HG03103 (cell line): ENCODE data around the gene ARHGAP25.

ENCODE experiments used
- ATAC-seq: cut with Tn5 transposase; IDR thresholded peaks from one replicate; pipeline ENCODE4 v1.9.1; 2021; ENCODE audit warnings: low read depth; ENCODE audit not compliant: unreplicated experiment

Gene ARHGAP25

DNA sequence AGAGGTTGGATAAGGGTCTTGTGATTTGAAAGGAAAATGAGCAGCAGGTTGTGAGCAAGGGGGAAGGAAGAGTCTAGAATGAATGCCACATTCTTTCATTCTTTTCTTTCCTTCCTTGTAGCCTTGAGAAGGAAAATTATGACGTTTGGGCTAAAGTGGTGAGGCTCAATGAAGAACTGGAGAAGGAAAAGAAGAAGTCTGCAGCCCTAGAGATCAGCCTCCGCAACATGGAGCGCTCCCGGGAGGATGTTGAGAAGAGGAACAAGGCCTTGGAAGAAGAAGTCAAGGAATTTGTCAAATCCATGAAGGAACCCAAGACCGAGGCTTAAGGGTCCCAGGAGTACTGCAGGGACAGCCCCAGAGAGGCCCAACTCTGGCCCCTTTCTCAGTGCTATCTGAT, 91.3 kb downstream of the ARHGAP25 start:
- ATAC-seq = no peak

GRCh38 chr2:68827666-68828065, 93.1 kb downstream of the ARHGAP25 start:
- ATAC-seq = no peak

DNA sequence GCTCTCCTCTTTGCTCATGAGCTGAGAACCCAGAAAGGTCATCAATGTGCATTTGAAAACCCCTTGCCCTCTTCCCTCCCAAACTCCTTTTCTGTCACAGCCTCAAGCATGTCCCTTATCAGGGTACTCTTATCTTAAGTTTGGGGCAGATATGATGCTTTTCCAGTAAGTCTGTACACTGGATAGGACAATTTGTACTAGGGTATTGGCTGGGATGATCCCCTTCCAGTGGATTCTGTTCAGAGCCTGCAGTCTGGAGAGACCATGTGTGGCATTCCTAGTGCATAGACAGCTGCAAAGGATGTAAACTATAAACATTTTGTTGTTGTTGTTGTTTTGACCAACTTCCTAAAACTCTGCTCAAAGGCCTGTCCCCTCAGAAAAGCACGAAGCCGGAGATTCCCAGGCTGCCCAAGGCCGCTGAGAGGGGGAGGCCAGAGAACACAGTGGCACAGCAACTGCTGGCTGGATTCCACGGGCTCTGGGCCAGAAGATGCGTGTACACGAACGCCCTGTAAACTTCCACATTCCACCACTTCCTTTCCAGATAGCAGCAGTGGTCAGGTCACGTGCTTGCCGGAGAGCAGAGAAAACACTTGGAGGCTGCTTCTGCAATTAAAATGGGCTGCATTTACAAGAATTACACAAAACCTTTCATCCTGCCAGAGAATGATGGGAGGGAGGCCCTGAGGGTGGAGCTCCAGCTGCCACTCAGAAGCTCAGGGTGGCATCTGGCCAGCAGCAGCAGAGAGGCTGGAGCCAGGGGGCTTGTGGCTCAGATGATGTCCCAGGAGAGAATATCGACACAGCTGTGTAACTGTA, 94.5 kb downstream of the ARHGAP25 start:
- no peak for ATAC-seq

DNA sequence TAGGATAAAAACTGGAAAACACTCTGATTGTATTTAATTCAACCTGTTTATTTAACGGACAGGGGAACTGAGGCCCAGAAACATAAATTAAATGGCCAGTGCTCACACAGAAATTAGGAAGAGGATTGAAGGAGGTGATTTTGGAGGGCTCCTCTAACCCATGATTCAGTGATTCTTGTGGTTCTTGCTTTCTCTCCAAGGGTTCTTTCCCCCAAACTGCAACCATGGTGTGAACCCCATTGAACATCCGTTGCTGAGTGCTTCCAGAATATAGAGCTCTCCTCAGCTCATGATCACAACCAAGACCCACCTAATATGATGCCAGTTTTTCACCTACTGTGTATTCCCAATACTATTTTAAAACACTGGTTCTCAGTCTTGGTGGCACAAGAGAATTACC, 95.1 kb downstream of the ARHGAP25 start:
- ATAC-seq = no peak

GRCh38 chr2:68831686-68832232, 97.1 kb downstream of the ARHGAP25 start:
- no peak for ATAC-seq

GRCh38 chr2:68832233-68832869, 97.7 kb downstream of the ARHGAP25 start:
- peak; percentile 60 for ATAC-seq

DNA sequence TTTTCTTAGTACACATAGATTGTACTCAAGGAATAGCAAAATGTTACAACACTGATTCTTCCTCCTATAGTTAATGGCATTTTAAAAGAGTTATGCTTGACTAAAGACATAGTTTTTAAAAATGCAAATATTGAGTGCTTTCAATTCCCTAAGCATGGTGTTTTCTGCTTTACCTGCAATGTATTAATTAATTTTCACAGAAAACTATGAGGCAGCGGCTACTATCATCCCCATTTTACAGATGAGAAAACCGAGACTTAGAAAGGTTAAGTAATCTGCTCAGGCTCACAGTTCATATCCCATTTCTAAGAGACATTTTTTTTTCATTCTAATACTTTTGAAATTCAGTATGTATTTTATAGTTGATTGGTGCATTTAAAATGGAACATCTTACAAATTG, 98.6 kb downstream of the ARHGAP25 start:
- no peak for ATAC-seq

DNA sequence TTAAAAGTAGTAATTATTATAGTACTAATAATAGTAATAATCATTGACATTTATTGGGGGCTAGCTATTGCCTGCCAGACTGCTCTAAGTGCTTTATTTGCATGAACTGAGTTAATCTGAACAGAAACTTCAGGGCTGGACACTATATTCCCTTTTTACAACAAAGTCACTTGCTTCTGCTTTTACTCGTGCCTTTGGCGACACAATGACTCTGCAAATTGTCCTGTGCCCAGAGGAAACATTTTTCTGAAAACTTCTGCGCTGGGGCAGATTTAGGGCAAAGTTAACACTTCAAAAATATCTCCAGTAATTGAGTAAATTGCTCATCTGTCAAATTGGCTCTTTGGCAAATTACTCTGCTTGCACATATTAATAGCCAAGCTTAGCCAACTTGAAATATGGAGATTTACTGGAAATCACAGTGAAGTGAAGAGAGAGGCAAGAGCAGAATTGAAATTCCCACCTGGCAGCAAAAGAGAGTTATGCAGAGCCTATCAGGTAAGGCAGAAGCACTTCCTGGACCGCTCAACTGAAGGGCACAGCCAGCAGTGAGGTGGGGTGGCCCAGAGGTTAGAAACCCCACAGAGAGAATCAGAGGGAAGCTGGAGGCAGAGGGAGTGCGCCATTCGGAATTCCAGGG, 100.2 kb downstream of the ARHGAP25 start:
- no peak for ATAC-seq

DNA sequence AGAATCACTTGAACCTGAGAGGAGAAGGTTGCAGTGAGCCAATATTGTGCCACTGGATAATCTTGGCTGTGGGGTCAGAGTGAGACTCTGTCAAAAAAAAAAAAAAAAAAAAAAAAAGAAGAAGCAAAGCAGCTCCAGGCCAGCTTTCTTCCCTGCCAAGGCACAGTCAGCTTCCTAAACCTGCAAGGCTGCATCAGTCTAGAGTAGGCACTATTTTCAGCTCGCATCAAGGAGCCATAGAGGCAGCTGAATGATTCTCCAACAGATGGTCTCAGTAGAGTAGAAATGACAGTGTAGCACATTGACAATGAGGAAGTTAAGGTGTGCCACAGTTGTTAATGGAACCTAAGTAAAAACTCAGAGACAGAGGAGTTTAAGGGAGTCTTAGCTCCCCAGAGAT, 101.0 kb downstream of the ARHGAP25 start:
- no peak for ATAC-seq

DNA sequence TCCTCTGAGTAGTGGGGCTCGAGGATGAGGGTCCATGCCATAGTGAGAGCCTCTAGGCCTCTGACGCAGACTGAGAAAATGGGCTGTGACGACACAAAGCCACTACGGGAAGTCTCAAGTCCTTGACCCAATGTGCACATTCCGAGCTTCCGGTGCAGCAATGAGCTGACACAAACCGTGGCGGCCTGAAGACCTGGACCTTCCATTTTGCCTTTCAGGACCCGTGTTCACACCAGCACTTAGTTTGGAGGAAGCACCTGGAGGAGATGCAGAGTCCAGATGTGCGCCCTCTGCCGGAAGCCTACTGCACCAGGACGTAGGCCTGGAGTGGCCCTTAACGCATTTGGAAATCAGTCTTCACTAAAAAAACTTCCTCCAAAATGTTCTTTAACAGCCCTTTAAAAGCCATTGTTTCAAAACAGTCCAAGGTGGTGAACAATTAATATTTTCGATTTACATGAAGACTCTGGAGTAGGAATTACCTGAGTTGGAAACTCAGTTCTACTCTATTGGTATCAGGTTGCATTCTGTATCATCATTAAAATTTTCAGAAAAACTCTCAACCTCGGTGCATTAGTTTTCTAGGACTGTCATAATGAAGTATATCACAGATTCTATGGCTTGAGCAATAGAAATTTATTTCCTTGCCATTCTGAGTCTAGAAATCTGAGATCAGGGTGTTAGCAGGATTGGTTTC, 102.7 kb downstream of the ARHGAP25 start:
- no peak for ATAC-seq

- ATAC-seq = peak; percentile 52
Measured at GRCh38 chr2:68837861-68838341, 103.3 kb downstream of the ARHGAP25 start.

DNA sequence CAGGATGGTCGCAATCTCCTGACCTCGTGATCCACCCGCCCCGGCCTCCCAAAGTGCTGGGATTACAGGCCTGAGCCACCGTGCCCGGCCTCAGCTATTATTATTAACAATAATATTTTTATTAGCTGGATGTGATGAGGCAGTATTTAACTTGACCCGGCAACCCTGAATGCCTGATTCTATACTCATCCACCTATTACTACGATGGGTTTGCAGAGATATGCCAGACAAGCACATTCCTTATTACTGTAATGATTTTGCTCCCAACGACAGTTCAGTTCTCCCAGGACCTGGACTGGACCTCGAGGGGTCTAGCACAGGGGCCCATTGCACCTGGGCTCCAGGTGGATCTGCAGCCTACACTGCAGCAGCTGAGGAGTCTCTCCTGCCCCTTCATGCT, 104.0 kb downstream of the ARHGAP25 start:
- ATAC-seq = no peak

GRCh38 chr2:68839260-68839833, 104.7 kb downstream of the ARHGAP25 start:
- no peak for ATAC-seq

DNA sequence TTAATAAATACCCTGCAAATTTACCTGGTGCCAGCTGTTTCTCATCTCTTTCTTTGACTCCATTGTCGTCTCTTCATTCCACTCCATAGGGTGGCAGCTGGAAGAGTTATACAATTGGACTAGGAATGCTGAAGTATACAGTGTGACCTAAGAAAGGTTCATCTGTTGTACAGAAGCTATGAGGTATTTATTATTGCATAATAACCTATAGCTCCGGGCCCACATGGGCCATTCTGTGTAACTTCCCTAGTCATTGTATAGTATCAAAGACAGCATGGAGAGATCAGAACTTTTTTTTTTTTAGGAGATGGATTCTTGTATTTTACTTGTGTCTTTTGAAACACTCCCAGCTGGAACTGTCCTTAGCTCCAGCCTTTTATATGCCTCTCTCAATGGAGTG, 110.4 kb downstream of the ARHGAP25 start:
- no peak for ATAC-seq

GRCh38 chr2:68846091-68846490, 111.5 kb downstream of the ARHGAP25 start:
- ATAC-seq = no peak

DNA sequence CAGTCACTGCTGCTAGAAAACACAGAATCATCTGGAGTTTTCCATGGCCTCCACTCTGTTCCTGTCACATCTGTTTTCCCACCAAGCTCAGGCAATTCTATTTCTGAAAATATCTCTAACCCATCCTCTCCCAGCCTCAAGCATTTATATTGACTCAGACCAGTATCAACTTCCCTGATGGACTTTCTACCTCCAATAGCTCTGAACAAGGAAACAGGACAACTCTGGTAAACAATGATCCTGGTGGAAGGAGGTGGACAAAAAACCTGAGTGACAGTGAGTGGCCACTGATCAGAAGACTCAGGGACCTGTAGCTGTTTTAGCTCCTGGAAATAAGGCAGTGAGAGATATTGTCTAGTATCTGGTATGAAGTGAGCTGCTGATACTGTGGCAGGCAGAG, 113.1 kb downstream of the ARHGAP25 start:
- ATAC-seq = no peak

GRCh38 chr2:68849579-68850030, 115.0 kb downstream of the ARHGAP25 start:
- no peak for ATAC-seq

DNA sequence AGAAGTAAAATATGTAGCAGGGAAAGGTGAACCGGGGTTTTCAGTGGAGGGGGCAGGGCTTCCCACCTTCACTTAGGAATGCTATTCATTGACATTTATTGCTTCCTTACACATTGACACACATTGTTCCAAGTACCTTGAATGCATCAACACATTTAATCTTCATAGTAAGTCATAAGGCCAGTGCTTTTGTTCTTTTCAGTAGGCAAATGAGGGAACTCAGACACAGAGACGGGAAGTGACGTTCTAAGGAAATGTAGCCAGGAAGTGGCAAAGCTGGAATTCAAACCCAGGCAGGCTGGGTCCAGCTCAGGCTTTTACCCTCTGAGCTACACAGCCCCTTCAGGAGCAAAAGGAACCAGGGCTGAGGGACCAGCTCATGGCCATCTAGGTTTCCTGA, 115.9 kb downstream of the ARHGAP25 start:
- no peak for ATAC-seq

DNA sequence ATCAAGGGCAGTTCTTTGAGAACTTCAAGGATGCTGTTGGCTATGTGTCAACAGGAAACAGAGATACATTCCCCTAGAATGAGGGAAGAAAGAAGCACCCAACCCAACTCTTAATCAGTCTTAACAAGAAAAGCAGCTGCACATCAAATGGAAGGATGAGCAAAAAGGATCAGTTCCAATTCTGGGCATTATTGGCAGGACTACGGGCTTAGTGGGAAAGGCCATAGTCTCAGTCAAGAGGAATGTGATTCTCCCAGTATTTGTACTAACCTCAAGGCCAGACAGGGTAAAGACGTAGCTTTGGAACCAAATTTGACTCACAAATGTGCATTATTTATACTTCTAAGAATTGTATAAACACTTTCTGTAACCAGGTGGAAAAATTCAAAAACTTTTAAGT, 118.4 kb downstream of the ARHGAP25 start:
- no peak for ATAC-seq

DNA sequence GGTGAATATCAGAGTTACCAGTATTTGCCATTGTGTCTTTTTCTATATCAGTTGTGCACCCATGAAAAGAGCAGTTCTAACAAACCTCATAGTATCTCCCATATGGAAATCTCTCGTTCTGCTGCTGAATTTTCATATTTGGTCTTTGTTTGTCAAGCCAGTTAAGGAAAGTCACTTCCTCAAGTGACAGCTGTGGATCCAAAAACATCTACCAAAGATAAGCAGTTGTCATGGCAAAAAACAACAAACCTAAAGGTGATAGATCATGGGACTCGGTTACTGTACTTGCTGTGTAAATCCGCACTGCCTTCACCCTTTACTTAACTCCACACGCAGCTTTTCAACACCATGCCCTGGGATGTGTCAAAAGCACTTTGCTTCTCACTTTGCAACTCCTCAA, 119.3 kb downstream of the ARHGAP25 start:
- no peak for ATAC-seq
